Endodermal cell (in vitro differentiated cells): ENCODE data around the gene OTOG. TPM values are rescaled to one million over a fixed set of nuclear protein-coding genes. Genes with fewer than 3 reads are reported as not detected.

ENCODE experiments used
- DNase-seq: peaks from one replicate; pipeline ENCODE4 v3.0.0-alpha.2; 2017
- H3K27ac ChIP-seq: 2 replicates; pipeline ENCODE4 v1.5.1; 2013; ENCODE audit warnings: mild to moderate bottlenecking, low read depth, low read length, moderate library complexity
- H3K27me3 ChIP-seq: 2 replicates; pipeline ENCODE4 v1.6.1; 2013; ENCODE audit warnings: mild to moderate bottlenecking, low read length, moderate library complexity; ENCODE audit not compliant: insufficient read depth, control insufficient read depth, poor library complexity, severe bottlenecking
- H3K36me3 ChIP-seq: 2 replicates; pipeline ENCODE4 v1.7.0; 2013; ENCODE audit warnings: mild to moderate bottlenecking, low read length, moderate library complexity; ENCODE audit not compliant: control insufficient read depth, insufficient read depth
- H3K4me1 ChIP-seq: one replicate; pipeline ENCODE4 v1.7.0; 2013; ENCODE audit warnings: low read length; ENCODE audit not compliant: control insufficient read depth, insufficient read depth
- H3K4me3 ChIP-seq: 2 replicates; pipeline ENCODE4 v1.5.1; 2013; ENCODE audit warnings: mild to moderate bottlenecking, low read length, moderate library complexity
- H3K9ac ChIP-seq: 2 replicates; pipeline ENCODE4 v1.6.1; 2013; ENCODE audit warnings: mild to moderate bottlenecking, low read length, moderate library complexity; ENCODE audit not compliant: poor library complexity, severe bottlenecking; ENCODE audit errors: extremely low read depth
- H3K9me3 ChIP-seq: 2 replicates; pipeline ENCODE4 v1.6.1; 2013; ENCODE audit warnings: mild to moderate bottlenecking, low read length, moderate library complexity; ENCODE audit not compliant: control insufficient read depth
- H3K27ac Mint-ChIP-seq: 2 replicates; pipeline ENCODE4 v1.8.0; 2020; ENCODE audit warnings: mixed read lengths
- H3K27me3 Mint-ChIP-seq: 2 replicates; pipeline ENCODE4 v1.8.0; 2021; ENCODE audit warnings: mild to moderate bottlenecking, mixed read lengths; ENCODE audit not compliant: insufficient read depth
- H3K36me3 Mint-ChIP-seq: 2 replicates; pipeline ENCODE4 v1.8.0; 2020; ENCODE audit warnings: low read depth, mixed read lengths
- H3K4me1 Mint-ChIP-seq: 2 replicates; pipeline ENCODE4 v1.8.0; 2020; ENCODE audit warnings: mixed read lengths
- H3K4me3 Mint-ChIP-seq: 2 replicates; pipeline ENCODE4 v1.8.0; 2020; ENCODE audit warnings: mild to moderate bottlenecking, moderate library complexity, mixed read lengths
- H3K9me3 Mint-ChIP-seq: 2 replicates; pipeline ENCODE4 v1.8.0; 2020; ENCODE audit warnings: mild to moderate bottlenecking, mixed read lengths
- WGBS, 2 experiments: methylation state at CpG; one replicate each; pipeline versions ENCODE4 v1.1.5 to v1.1.7; 2013; ENCODE audit warnings: missing lambda C conversion rate in 2 of 2, mixed read lengths in 1 of 2; ENCODE audit not compliant: insufficient coverage in 1 of 2, insufficient read length in 1 of 2; 5-methylcytosine and 5-hydroxymethylcytosine counted together
- total RNA-seq, 2 donors: library from RNA; stranded (reverse); fragmentation: NEBNext Ultra II Directional in 1 of 2; extraction: Animal tissue kit (Norgen Biotek cat#: 25700) in 1 of 2; gene quantifications; 2 replicates in 1 of 2; 3 replicates in 1 of 2; pipeline ENCODE4 v1.2.1, GENCODE V29; 2021
- TF ChIP-seq, protein P1 (sequence below): fragments of 200-600 bp; sonication (generic); conservative IDR thresholded peaks from 2 replicates; pipeline ENCODE4 v1.5.0; 2021; ENCODE audit warnings: antibody characterized with exemption, mild to moderate bottlenecking

Gene OTOG
- total RNA-seq, 2 donors from 2014 or later, result 0.33 to 0.55 TPM

DNA sequence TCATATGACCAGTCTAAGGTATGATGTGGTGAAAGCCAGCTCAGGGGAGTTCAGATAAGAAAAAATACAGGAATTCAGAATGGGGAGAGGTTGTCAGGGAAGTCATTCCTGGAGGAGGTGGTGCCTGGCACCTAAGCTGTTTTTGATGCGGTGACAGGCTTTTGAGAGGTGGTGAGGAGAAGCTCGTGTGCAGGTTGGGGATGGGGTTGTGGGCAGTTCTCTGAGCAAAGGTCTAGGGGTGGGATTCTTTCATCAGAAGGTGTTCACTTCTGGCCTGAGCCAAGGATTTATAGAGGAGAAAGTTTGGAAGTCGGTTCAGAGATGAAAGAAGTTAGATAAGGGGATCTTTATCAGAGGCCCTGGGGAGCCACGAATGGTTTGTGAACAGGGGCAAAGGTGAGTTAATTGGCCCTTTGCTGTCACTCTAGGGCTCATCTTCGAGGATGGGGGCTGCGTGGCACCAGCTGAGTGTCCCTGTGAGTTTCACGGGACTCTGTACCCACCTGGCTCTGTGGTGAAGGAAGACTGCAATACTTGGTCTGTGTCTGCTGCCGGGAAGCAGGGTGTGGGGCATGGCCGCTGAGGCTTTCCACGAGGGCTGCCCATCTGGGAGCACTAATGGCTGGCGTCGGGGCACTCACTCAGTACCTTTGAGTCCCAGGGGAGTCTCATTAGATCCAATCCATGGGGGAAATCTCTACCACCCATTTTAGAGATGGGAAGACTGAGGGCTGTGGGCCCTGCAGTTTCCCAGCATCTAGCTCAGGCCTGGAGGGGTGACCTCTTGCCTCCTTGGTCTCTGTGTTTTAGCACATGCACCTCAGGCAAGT lies 13.4 kb downstream of the OTOG start:
- Histone ChIP-seq H3K27ac (no peak overlapping the region), H3K36me3 (no peaks in the 10 kb centered on the region), H3K9ac (no peak overlapping the region), H3K9me3 (no peaks in the 10 kb centered on the region), H3K4me3 (no peak overlapping the region), H3K4me1 (peaks cover 3% of the 10 kb centered on the region), H3K27me3 (peaks cover 61% of the 10 kb centered on the region)
- peaks cover 68% of the 10 kb centered on the region for H3K27me3 Mint-ChIP-seq
- H3K4me1 Mint-ChIP-seq, result peaks cover 17% of the 10 kb centered on the region
- TF ChIP-seq, protein P1, sequence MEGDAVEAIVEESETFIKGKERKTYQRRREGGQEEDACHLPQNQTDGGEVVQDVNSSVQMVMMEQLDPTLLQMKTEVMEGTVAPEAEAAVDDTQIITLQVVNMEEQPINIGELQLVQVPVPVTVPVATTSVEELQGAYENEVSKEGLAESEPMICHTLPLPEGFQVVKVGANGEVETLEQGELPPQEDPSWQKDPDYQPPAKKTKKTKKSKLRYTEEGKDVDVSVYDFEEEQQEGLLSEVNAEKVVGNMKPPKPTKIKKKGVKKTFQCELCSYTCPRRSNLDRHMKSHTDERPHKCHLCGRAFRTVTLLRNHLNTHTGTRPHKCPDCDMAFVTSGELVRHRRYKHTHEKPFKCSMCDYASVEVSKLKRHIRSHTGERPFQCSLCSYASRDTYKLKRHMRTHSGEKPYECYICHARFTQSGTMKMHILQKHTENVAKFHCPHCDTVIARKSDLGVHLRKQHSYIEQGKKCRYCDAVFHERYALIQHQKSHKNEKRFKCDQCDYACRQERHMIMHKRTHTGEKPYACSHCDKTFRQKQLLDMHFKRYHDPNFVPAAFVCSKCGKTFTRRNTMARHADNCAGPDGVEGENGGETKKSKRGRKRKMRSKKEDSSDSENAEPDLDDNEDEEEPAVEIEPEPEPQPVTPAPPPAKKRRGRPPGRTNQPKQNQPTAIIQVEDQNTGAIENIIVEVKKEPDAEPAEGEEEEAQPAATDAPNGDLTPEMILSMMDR, result no peak
- H3K36me3 Mint-ChIP-seq, result no peaks in the 10 kb centered on the region
- WGBS, 2 experiments, result 74 to 88% methylated on average over 9 to 12 of the region's 12 CpGs
- no peak overlapping the region for H3K4me3 Mint-ChIP-seq
- H3K27ac Mint-ChIP-seq, result no peak overlapping the region
- peak; percentile 58 for DNase-seq
- H3K9me3 Mint-ChIP-seq, result no peaks in the 10 kb centered on the region

DNA sequence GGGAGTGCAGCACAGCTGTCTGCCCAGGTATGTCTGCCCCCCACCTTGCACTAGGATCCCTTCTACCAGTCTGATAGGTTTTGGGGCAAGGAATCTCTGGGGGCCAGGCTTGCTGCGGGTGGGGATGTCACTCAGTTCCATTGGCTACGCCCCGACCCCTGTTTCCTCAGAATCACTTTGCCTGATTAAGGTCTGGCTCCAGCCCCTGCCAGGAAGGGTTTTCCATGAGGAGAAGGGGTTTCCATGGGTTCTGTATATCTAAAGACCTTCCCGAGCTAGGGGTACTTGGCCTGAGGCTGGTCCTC lies 14.0 kb downstream of the OTOG start:
- no peaks in the 10 kb centered on the region for H3K9me3 Mint-ChIP-seq

DNA sequence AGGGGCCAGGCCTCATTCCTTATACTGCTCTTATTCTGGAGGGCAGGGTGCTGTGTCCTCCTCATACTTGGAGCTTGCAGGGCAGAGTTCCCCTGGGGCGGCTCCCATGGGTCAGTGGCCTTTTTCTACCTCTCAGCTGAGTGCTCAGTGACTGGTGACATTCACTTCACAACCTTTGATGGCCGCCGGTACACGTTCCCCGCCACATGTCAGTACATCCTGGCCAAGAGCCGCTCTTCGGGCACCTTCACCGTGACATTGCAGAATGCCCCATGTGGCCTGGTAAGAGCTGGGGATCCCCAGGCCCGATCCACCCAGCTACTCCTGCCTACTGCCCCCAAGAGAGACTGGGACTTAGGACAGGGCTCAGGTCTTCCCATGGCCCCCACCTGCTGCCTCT lies 14.5 kb downstream of the OTOG start:
- peaks cover 3% of the 10 kb centered on the region for H3K4me1 ChIP-seq
- no peaks in the 10 kb centered on the region for H3K9me3 Mint-ChIP-seq
- DNase-seq, result peak; percentile 42
- H3K27ac ChIP-seq, result no peak overlapping the region
- H3K9me3 ChIP-seq, result no peaks in the 10 kb centered on the region
- H3K27ac Mint-ChIP-seq, result no peak overlapping the region
- 90 to 91% methylated on average over 4 to 9 of the region's 9 CpGs for WGBS, 2 experiments
- no peaks in the 10 kb centered on the region for H3K36me3 ChIP-seq
- TF ChIP-seq, protein P1, result no peak
- H3K4me3 Mint-ChIP-seq, result no peak overlapping the region
- no peak overlapping the region for H3K4me3 ChIP-seq
- H3K9ac ChIP-seq, result no peak overlapping the region
- peaks cover 58% of the 10 kb centered on the region for H3K27me3 Mint-ChIP-seq
- no peaks in the 10 kb centered on the region for H3K36me3 Mint-ChIP-seq
- H3K4me1 Mint-ChIP-seq, result peaks cover 17% of the 10 kb centered on the region
- peaks cover 51% of the 10 kb centered on the region for H3K27me3 ChIP-seq

More for the DNA sequence above, 14.0 kb downstream of the OTOG start:
- H3K4me3 Mint-ChIP-seq, result no peak overlapping the region
- no peaks in the 10 kb centered on the region for H3K36me3 ChIP-seq
- TF ChIP-seq, protein P1, result no peak
- no peaks in the 10 kb centered on the region for H3K9me3 ChIP-seq
- no peak for DNase-seq
- H3K27me3 Mint-ChIP-seq, result peaks cover 63% of the 10 kb centered on the region
- H3K4me1 Mint-ChIP-seq, result peaks cover 17% of the 10 kb centered on the region
- no peaks in the 10 kb centered on the region for H3K36me3 Mint-ChIP-seq
- H3K27ac ChIP-seq, result no peak overlapping the region
- no peak overlapping the region for H3K9ac ChIP-seq
- H3K4me3 ChIP-seq, result no peak overlapping the region
- peaks cover 3% of the 10 kb centered on the region for H3K4me1 ChIP-seq
- H3K27me3 ChIP-seq, result peaks cover 55% of the 10 kb centered on the region
- H3K27ac Mint-ChIP-seq, result no peak overlapping the region
- WGBS, 2 experiments, result 89 to 100% methylated on average over 1 to 4 of the region's 4 CpGs
